Mucosa of rectum (tissue), 2 donors: ENCODE data around the gene LRRC8B.
"Not testable (repeated sequence)": the region's sequence is repeated elsewhere in the genome, so short reads cannot be mapped to it uniquely, and the experiment has no call there.

ENCODE experiments used
- H3K27ac ChIP-seq, 2 donors: one replicate each; pipeline ENCODE4 v1.7.0; 2013; ENCODE audit warnings: inconsistent platforms in 2 of 2, low read depth in 2 of 2, low read length in 2 of 2
- H3K27me3 ChIP-seq, 2 donors: one replicate each; pipeline ENCODE4 v1.7.0; 2013; ENCODE audit warnings: low read length in 2 of 2; ENCODE audit not compliant: control insufficient read depth in 2 of 2, insufficient read depth in 2 of 2
- H3K36me3 ChIP-seq, 2 donors: one replicate each; pipeline ENCODE4 v1.7.0; 2013; ENCODE audit warnings: low read length in 2 of 2; ENCODE audit not compliant: control insufficient read depth in 2 of 2, insufficient read depth in 2 of 2
- H3K4me1 ChIP-seq, 2 donors: one replicate each; pipeline ENCODE4 v1.7.0; 2013; ENCODE audit warnings: low read length in 2 of 2, mild to moderate bottlenecking in 1 of 2; ENCODE audit not compliant: control insufficient read depth in 2 of 2, insufficient read depth in 2 of 2
- H3K4me3 ChIP-seq, 2 donors: one replicate each; pipeline ENCODE4 v1.7.0; 2013; ENCODE audit warnings: low read length in 2 of 2
- H3K9ac ChIP-seq, 2 donors: one replicate each; pipeline ENCODE4 v1.7.0; 2013; ENCODE audit warnings: low read length in 2 of 2, low read depth in 1 of 2, mild to moderate bottlenecking in 1 of 2
- H3K9me3 ChIP-seq, 2 donors: one replicate each; pipeline ENCODE4 v1.7.0; 2013; ENCODE audit warnings: low read length in 2 of 2; ENCODE audit not compliant: control insufficient read depth in 2 of 2
- donor health status: healthy.
- donor health status: Normal muscosa, but diverticular disease.

LRRC8B gene

DNA sequence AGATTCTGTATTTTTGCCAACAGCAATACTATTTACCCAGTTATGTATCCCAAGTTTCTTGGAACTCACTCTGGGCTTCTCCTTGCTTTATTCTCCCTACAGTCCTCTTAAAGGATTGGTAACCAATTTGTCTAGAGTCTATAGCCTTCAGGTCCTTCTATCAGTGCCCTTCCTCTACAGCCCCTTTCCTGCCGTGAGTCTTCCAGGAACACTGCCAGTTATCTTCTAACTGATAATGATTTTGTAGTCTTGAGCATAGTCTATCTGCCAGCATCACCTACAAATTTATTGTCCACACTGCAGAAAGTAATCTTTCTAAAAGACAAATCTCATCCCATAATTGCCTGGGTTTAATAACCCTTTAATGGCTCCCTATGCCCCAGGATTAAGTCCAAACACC lies 8.2 kb downstream of the LRRC8B start:
- Histone ChIP-seq H3K27me3 (no peaks in the 10 kb centered on the region), H3K4me1 (no peaks in the 10 kb centered on the region), H3K9ac (no peak overlapping the region), H3K9me3 (no peaks in the 10 kb centered on the region), H3K36me3 (no peaks in the 10 kb centered on the region), H3K4me3 (no peak overlapping the region), H3K27ac (no peak overlapping the region)

GRCh38 chr1:89535537-89535936 lies 10.9 kb downstream of the LRRC8B start:
- no peaks in the 10 kb centered on the region for H3K36me3 ChIP-seq
- no peak overlapping the region for H3K9ac ChIP-seq
- H3K27me3 ChIP-seq, result no peaks in the 10 kb centered on the region
- H3K4me3 ChIP-seq, result no peak overlapping the region
- no peak overlapping the region for H3K27ac ChIP-seq
- no peaks in the 10 kb centered on the region for H3K9me3 ChIP-seq
- no peaks in the 10 kb centered on the region for H3K4me1 ChIP-seq

- no peaks in the 10 kb centered on the region for H3K4me1 ChIP-seq
- H3K36me3 ChIP-seq, result no peaks in the 10 kb centered on the region
- H3K4me3 ChIP-seq, result no peak overlapping the region
- H3K27ac ChIP-seq, result no peak overlapping the region
- H3K9ac ChIP-seq, result no peak overlapping the region
- no peaks in the 10 kb centered on the region for H3K27me3 ChIP-seq
- H3K9me3 ChIP-seq, result no peaks in the 10 kb centered on the region
Observed at GRCh38 chr1:89536555-89537341, 12.1 kb downstream of the LRRC8B start.

GRCh38 chr1:89538361-89538760 lies 13.7 kb downstream of the LRRC8B start:
- Histone ChIP-seq H3K36me3 (no peaks in the 10 kb centered on the region), H3K9ac (no peak overlapping the region), H3K9me3 (no peaks in the 10 kb centered on the region), H3K4me1 (no peaks in the 10 kb centered on the region), H3K4me3 (no peak overlapping the region), H3K27me3 (no peaks in the 10 kb centered on the region), H3K27ac (no peak overlapping the region)

DNA sequence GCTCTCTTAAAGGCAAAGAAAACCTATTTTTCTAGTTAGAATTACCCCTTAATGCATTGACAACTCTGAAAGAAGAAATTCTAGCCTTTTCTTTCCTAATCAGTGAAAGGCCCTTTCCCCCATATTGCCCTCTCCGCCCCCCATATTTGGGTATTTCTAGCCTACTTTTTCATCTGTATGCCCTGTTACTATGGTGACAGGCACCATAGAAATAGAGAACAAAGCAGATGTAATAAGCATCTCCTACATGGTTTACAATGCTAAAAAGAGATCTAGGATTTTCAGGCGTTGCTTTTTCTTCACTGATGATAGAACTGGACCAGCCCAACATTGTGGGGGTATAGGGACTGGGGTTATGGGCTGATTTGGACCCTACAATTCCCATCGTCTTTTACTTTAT lies 14.5 kb downstream of the LRRC8B start:
- Histone ChIP-seq H3K4me1 (no peaks in the 10 kb centered on the region), H3K9ac (no peak overlapping the region), H3K27ac (no peak overlapping the region), H3K36me3 (no peaks in the 10 kb centered on the region), H3K27me3 (no peaks in the 10 kb centered on the region), H3K9me3 (no peaks in the 10 kb centered on the region), H3K4me3 (no peak overlapping the region)

DNA sequence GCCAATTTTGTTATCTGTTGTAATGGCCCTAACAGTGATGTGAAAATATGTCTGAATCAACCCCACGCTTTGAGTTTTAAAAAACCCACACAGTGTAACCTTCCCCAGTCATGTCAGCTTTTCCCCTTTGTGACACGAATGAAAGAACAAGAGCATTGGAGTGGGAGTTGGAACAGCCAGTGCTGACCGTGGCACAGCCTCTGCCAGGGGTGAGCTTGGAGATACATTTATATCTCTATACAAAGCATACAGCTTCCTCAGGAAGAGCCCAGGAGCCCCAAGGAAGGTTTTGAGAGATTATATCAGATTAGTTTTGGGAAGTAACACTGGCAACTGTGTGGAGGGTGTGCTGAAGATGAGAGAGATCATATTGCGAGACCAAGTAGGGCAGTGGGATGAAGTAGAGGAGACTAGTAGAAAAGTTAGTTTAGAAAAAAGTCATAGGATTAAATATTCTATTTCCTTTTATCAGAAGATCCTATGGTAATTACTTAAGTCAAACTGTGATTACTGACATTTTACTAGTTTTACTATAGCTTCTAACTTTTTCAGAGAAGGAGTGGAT lies 15.9 kb downstream of the LRRC8B start:
- Histone ChIP-seq H3K4me1 (no peaks in the 10 kb centered on the region), H3K27me3 (no peaks in the 10 kb centered on the region), H3K9me3 (no peaks in the 10 kb centered on the region), H3K27ac (no peak overlapping the region), H3K4me3 (no peak overlapping the region), H3K9ac (no peak overlapping the region), H3K36me3 (no peaks in the 10 kb centered on the region)

- no peaks in the 10 kb centered on the region for H3K9me3 ChIP-seq
- no peaks in the 10 kb centered on the region for H3K4me1 ChIP-seq
- H3K4me3 ChIP-seq, result no peak overlapping the region
- no peak overlapping the region for H3K9ac ChIP-seq
- no peak overlapping the region for H3K27ac ChIP-seq
- H3K27me3 ChIP-seq, result no peaks in the 10 kb centered on the region
- H3K36me3 ChIP-seq, result no peaks in the 10 kb centered on the region
Observed at GRCh38 chr1:89542345-89542744, 17.7 kb downstream of the LRRC8B start.

DNA sequence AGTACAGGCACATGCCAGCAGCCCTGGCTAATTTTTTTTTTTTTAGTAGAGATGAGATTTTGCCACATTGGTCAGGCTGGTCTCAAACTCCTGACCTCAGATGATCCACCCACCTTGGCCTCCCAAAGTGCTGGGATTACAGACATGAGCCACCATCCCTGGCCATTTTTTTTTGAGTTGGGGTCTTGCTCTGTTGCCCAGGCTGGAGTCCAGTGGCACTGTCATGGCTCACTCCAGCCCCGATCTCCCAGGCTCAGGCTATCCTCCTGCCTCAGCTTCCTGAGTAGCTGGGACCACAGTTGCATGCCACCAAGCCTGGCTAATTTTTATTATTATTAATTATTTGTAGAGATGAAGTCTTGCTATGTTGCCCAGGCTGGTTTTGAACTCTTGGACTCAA lies 19.0 kb downstream of the LRRC8B start:
- not testable (repeated sequence) for H3K4me1 ChIP-seq, H3K36me3 ChIP-seq, H3K4me3 ChIP-seq, H3K9ac ChIP-seq, H3K27me3 ChIP-seq, H3K27ac ChIP-seq, H3K9me3 ChIP-seq

- Histone ChIP-seq H3K9me3 (no peaks in the 10 kb centered on the region), H3K27me3 (no peaks in the 10 kb centered on the region), H3K36me3 (no peaks in the 10 kb centered on the region), H3K9ac (no peak overlapping the region), H3K4me3 (no peak overlapping the region), H3K27ac (no peak overlapping the region), H3K4me1 (no peaks in the 10 kb centered on the region)
Observed at GRCh38 chr1:89545264-89546038, 20.8 kb downstream of the LRRC8B start.

GRCh38 chr1:89546082-89546889 lies 21.7 kb downstream of the LRRC8B start:
- no peak overlapping the region for H3K27ac ChIP-seq
- H3K9ac ChIP-seq, result no peak overlapping the region
- H3K4me1 ChIP-seq, result no peaks in the 10 kb centered on the region
- no peaks in the 10 kb centered on the region for H3K36me3 ChIP-seq
- H3K27me3 ChIP-seq, result no peaks in the 10 kb centered on the region
- H3K4me3 ChIP-seq, result no peak overlapping the region
- H3K9me3 ChIP-seq, result no peaks in the 10 kb centered on the region
